GM15510 (cell line): ENCODE results near the gene OTUB2.
A peak's percentile ranks its signal among the peaks of the same experiment; 100 is the strongest.

Experiments used
- POLR2A ChIP-seq: IDR thresholded peaks from 3 replicates; pipeline ENCODE4 v1.6.1; 2011; ENCODE audit warnings: borderline replicate concordance; ENCODE audit not compliant: insufficient read length; ENCODE audit errors: extremely low read depth

OTUB2 gene

GRCh38 chr14:94062344-94062940 lies 36.3 kb downstream of the OTUB2 start:
- TF ChIP-seq POLR2A = no peak

- no peak for TF ChIP-seq POLR2A
Measured at GRCh38 chr14:94066089-94066676, 40.0 kb downstream of the OTUB2 start.

- no peak for TF ChIP-seq POLR2A
Measured at GRCh38 chr14:94074534-94074933, 48.4 kb downstream of the OTUB2 start.

- TF ChIP-seq POLR2A = no peak
Measured at GRCh38 chr14:94075008-94075407, 48.9 kb downstream of the OTUB2 start.

- no peak for TF ChIP-seq POLR2A
Measured at GRCh38 chr14:94077111-94077821, 51.1 kb downstream of the OTUB2 start.

GRCh38 chr14:94077823-94078222 lies 51.7 kb downstream of the OTUB2 start:
- TF ChIP-seq POLR2A = no peak

GRCh38 chr14:94079891-94080620 lies 53.9 kb downstream of the OTUB2 start:
- no peak for TF ChIP-seq POLR2A

- peak; percentile 95 for TF ChIP-seq POLR2A
Measured at GRCh38 chr14:94080621-94081385, 54.7 kb downstream of the OTUB2 start, which contains the start of the genes DDX24 and IFI27L1. Gene DDX24 (minus strand): TSS chr14:94081202. CDS start chr14:94079742, 1,460 bp downstream. Gene IFI27L1 (plus strand): TSS chr14:94081310. CDS start chr14:94096938, 15,628 bp downstream.

- no peak for TF ChIP-seq POLR2A
Measured at GRCh38 chr14:94081386-94081820, 55.3 kb downstream of the OTUB2 start.

GRCh38 chr14:94087891-94088290 lies 61.8 kb downstream of the OTUB2 start:
- no peak for TF ChIP-seq POLR2A

- TF ChIP-seq POLR2A = no peak
Measured at GRCh38 chr14:94088516-94088915, 62.4 kb downstream of the OTUB2 start.

- no peak for TF ChIP-seq POLR2A
Measured at GRCh38 chr14:94089479-94089878, 63.3 kb downstream of the OTUB2 start.

GRCh38 chr14:94093418-94093817 lies 67.3 kb downstream of the OTUB2 start:
- no peak for TF ChIP-seq POLR2A

- TF ChIP-seq POLR2A = no peak
Measured at GRCh38 chr14:94097091-94097490, 71.0 kb downstream of the OTUB2 start.
